ENCODE results near the gene TUBGCP2. TPM values are rescaled to one million over a fixed set of nuclear protein-coding genes. Genes with fewer than 3 reads are reported as not detected.

TUBGCP2 gene
- total and polyA plus RNA-seq, 12 donors: 31.5 to 77.6 (median 37.3) TPM

DNA sequence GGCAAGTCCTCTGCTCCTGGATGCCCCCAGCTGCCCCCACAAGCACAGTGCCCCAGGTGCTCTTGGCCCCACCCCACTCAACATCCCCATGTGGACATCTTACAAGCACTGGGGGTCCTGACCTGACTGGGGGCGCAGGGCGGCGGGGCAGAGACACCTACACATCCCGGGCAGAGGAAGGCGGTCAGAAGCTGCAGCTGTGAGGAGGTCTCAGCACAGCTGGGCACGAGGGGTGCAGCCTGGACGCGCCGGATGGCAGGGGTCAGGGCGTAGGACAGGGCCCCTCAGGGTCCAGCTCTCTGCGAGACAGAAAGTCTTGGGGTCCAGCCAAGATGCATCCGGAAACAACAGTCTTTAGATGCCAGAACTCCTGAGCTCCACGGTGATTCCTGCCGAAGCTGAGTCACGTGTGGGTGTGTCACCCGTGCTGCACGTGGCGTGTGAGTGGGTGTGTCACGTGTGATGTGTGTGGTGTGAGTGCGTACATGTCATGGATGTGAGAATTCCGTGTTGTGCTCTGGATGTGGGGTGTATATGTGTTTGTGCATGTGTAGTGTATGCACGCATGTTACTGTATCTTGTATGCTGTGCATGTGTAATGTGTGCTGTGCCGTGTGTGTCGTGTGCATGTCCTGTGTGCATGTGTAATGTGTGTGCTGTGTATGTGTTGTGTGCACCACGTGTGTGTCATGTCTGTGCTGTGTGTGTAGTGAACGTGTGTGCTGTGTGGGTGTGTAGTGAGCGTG is 65.9 kb downstream of the TUBGCP2 start:
- 73 to 76% methylated on average over 27 of the region's 27 CpGs for WGBS, 2 donors
- peaks cover 0 to 13% (median 2%) of the 10 kb centered on the region in 9 donors for H3K4me1 ChIP-seq
- H3K4me3 ChIP-seq: no peak overlapping the region
- no peak overlapping the region for H3K27ac ChIP-seq
- ATAC-seq: no peak
- no peak for DNase-seq
- TF ChIP-seq CTCF (IDR thresholded peaks at IDR 0.05): no peak
- H3K9me3 ChIP-seq: no peaks in the 10 kb centered on the region
- no peaks in the 10 kb centered on the region for H3K36me3 ChIP-seq
- intact Hi-C loops (cut with DNase I): no loop called here
- peaks cover 12 to 97% (median 96%) of the 10 kb centered on the region in 7 donors for H3K27me3 ChIP-seq

GRCh38 chr10:133241501-133242205 is 67.0 kb downstream of the TUBGCP2 start:
- no peaks in the 10 kb centered on the region for H3K9me3 ChIP-seq
- no peak for DNase-seq
- H3K27ac ChIP-seq: no peak overlapping the region
- intact Hi-C loops (cut with DNase I): no loop called here
- no peak for ATAC-seq
- peak overlapping the region in 1 of 10 donors; percentile 26 for H3K4me3 ChIP-seq
- peaks cover 18 to 98% (median 96%) of the 10 kb centered on the region in 7 donors for H3K27me3 ChIP-seq
- TF ChIP-seq CTCF (IDR thresholded peaks at IDR 0.05): no peak
- H3K36me3 ChIP-seq: no peaks in the 10 kb centered on the region
- 67 to 71% methylated on average over 25 of the region's 25 CpGs for WGBS, 2 donors
- H3K4me1 ChIP-seq: peaks cover 0 to 23% (median 13%) of the 10 kb centered on the region in 9 donors

DNA sequence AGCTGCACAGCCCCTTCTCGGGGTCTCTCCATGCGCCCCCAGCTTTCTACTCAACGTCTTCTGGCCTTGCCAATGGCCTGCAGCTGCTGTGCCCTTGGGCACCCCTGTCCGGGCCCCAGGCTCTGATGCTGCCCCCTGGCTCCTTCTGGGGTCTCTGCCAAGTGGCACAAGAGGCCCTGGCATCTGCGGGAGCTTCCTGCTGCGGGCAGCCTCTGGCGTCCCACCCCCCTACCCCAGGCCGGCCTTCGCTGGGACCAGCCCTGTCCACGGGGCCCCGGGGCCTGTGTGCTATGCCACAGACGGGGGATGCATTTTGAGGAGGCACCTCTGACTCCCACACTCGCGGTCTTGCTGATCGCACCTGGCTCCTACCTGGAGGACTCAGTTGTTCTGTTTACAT is 68.7 kb downstream of the TUBGCP2 start:
- Histone ChIP-seq H3K4me1 (peaks cover 0 to 35% (median 22%) of the 10 kb centered on the region in 9 donors), H3K27ac (no peak overlapping the region), H3K27me3 (peaks cover 34 to 98% (median 96%) of the 10 kb centered on the region in 7 donors), H3K36me3 (no peaks in the 10 kb centered on the region), H3K4me3 (no peak overlapping the region), H3K9me3 (no peaks in the 10 kb centered on the region)
- 69 to 74% methylated on average over 15 of the region's 15 CpGs for WGBS, 2 donors
- TF ChIP-seq CTCF (IDR thresholded peaks at IDR 0.05): no peak
- no peak for ATAC-seq
- no peak for DNase-seq
- intact Hi-C loops (cut with DNase I): no loop called here

DNA sequence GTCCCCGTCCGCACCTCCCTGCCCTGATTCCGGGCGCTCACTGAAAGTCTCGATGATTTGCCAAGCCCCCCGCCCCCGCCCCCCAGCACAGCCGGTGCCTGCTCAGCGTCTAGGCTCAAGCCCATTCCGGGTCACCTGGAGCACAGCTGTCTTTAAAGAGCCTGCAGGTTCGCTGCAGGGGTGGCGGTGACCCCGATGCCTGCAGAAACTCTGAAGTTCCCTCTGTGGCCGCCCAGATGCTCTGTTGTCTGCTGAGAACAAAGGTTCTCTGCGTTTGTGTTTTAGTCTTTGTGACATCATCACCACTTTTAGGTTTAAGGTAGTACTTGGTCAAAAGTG is 70.2 kb downstream of the TUBGCP2 start:
- H3K4me1 ChIP-seq: peaks cover 0 to 36% (median 22%) of the 10 kb centered on the region in 9 donors
- no peaks in the 10 kb centered on the region for H3K36me3 ChIP-seq
- peaks cover 34 to 96% (median 90%) of the 10 kb centered on the region in 7 donors for H3K27me3 ChIP-seq
- H3K27ac ChIP-seq: no peak overlapping the region
- WGBS, 2 donors: 14 to 16% methylated on average over 15 of the region's 15 CpGs
- intact Hi-C loops (cut with DNase I): no loop called here
- no peak for TF ChIP-seq CTCF (IDR thresholded peaks at IDR 0.05)
- H3K4me3 ChIP-seq: no peak overlapping the region
- DNase-seq: no peak
- no peaks in the 10 kb centered on the region for H3K9me3 ChIP-seq
- no peak for ATAC-seq
